ENCODE measurements around the gene ZBTB16.

DNA sequence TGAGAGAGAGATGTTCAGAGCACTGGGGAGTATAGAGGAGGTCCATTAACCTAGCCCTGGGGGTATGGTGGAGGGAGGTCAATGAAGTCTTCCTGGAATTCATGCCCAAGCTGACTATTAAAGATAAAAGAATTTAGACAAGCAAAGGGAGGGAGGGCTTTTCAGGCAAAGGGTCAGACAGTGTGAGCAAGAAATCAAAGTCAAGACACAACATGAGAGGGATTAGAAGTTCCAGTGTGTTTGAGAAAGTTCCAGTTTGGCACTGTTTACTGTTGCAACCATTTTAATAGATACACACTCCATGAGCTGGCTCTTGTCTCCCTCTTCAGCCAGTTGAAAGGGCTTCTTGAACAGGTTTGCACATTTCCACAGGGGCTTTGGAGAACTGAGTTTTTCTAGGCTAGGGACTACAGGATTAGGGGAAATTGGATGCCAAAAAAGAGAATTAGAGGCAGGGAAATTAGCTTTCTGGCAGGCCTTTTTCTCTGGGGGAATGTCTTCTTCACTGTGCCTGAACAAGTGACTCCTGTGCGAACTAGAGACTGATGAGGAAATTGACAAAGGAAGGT lies 222.0 kb downstream of the ZBTB16 start:
- TF ChIP-seq, protein P1, sequence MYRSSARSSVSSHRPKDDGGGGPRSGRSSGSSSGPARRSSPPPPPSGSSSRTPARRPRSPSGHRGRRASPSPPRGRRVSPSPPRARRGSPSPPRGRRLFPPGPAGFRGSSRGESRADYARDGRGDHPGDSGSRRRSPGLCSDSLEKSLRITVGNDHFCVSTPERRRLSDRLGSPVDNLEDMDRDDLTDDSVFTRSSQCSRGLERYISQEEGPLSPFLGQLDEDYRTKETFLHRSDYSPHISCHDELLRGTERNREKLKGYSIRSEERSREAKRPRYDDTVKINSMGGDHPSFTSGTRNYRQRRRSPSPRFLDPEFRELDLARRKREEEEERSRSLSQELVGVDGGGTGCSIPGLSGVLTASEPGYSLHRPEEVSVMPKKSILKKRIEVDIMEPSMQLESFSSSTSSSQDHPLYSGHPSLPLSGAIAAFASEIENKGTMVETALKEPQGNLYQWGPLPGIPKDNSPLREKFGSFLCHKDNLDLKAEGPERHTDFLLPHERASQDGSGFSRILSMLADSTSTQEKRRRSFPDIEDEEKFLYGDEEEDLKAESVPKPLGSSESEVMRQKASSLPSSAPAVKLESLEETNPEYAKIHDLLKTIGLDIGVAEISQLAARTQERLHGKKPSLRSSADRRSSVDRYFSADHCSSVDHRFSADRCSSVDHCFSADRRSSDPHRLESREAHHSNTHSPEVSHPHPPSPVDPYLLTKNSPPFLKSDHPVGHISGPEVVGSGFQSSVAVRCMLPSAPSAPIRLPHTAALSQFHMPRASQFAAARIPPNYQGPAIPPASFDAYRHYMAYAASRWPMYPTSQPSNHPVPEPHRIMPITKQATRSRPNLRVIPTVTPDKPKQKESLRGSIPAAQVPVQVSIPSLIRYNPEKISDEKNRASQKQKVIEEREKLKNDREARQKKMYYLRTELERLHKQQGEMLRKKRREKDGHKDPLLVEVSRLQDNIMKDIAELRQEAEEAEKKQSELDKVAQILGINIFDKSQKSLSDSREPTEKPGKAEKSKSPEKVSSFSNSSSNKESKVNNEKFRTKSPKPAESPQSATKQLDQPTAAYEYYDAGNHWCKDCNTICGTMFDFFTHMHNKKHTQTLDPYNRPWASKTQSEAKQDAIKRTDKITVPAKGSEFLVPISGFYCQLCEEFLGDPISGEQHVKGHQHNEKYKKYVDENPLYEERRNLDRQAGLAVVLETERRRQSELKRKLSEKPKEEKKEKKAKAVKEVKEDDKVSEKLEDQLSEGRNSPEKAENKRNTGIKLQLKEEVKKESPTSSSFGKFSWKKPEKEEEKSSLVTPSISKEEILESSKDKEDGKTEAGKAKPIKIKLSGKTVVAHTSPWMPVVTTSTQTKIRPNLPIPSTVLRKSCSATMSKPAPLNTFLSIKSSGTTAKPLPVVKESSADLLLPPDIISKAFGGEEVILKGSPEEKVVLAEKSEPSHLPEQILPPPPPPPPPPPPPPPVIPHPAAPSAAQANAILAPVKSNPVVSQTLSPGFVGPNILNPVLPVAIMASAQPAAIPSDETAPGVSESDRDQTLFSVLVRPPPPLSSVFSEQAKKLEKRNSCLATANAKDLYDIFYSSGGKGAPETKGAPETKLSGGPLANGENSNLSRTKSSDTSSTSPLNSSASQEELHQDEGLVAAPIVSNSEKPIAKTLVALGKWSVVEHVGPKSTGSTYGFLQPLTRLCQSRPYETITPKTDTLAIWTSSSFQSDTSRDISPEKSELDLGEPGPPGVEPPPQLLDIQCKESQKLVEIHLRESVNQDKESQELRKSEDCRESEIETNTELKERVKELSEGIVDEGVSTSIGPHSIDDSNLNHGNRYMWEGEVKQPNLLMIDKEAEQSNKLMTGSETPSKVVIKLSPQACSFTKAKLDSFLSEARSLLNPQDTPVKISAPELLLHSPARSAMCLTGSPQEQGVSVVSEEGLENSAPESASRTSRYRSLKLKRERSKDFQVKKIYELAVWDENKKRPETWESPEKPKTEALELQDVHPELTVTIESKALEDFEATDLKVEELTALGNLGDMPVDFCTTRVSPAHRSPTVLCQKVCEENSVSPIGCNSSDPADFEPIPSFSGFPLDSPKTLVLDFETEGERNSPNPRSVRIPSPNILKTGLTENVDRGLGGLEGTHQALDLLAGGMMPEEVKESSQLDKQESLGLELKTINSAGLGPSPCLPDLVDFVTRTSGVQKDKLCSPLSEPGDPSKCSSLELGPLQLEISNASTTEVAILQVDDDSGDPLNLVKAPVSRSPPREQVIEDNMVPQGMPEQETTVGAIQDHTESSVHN (CRISPR knock-in tag; IDR thresholded peaks at IDR 0.05), result no peak
- TF ChIP-seq GABPA (IDR thresholded peaks at IDR 0.05; ENCODE audit: low read depth, low read length) (no peak), GABPA (CRISPR knock-in tag; IDR thresholded peaks at IDR 0.05; ENCODE audit: low read depth) (no peak), ZNF343 (CRISPR knock-in tag; IDR thresholded peaks at IDR 0.05) (no peak), ZNF282 (IDR thresholded peaks at IDR 0.05; ENCODE audit: partially characterized antibody) (no peak), SMC3 (IDR thresholded peaks at IDR 0.05; ENCODE audit: low read length) (no peak), ZEB1 (IDR thresholded peaks at IDR 0.05; ENCODE audit: insufficient replicate concordance, low read depth) (no peak), POLR2AphosphoS5 (IDR thresholded peaks at IDR 0.05; ENCODE audit: low read depth, low read length) (no peak)
- TF ChIP-seq, protein P2, sequence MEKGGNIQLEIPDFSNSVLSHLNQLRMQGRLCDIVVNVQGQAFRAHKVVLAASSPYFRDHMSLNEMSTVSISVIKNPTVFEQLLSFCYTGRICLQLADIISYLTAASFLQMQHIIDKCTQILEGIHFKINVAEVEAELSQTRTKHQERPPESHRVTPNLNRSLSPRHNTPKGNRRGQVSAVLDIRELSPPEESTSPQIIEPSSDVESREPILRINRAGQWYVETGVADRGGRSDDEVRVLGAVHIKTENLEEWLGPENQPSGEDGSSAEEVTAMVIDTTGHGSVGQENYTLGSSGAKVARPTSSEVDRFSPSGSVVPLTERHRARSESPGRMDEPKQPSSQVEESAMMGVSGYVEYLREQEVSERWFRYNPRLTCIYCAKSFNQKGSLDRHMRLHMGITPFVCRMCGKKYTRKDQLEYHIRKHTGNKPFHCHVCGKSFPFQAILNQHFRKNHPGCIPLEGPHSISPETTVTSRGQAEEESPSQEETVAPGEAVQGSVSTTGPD (CRISPR knock-in tag; IDR thresholded peaks at IDR 0.05), result no peak

Data from HepG2 (cell line).